K562 (cell line): ENCODE data around the gene DSG2. TPM values are rescaled to one million over a fixed set of nuclear protein-coding genes. Genes with fewer than 3 reads are reported as not detected.

ENCODE experiments used
- ATAC-seq: fragments of 200-7000 bp; cut with Tn5 transposase; 3 replicates; pipeline ENCODE4 v1.9.1; 2020; ENCODE audit warnings: moderate library complexity
- BruUV-seq: library from RNA; stranded (reverse); fragments of 400-500 nt; replicated peaks from 2 replicates; lab custom pipeline; 2021; lab: Mats Ljungman, UMichigan
- CTCF ChIA-PET: fragments of 300-600 bp; formaldehyde crosslinking; extraction: SDS; loops from one replicate; lab custom pipeline; 2021; ENCODE audit warnings: low intra/inter-chr PET ratio; lab: Yijun Ruan, JAX
- POLR2A ChIA-PET: fragments of 300-600, 350-650 bp; sonication (Branson Sonifier 250); formaldehyde crosslinking; extraction: SDS; loops from one replicate; lab custom pipeline; 2021; ENCODE audit warnings: antibody characterized with exemption, inconsistent platforms; lab: Yijun Ruan, JAX
- DNase-seq, 4 experiments: peaks; one replicate each; pipeline versions ENCODE4 v3.0.0 to v3.0.0-alpha.2; 2011 to 2018; ENCODE audit warnings: low spot score in 3 of 4, mixed read lengths in 3 of 4; ENCODE audit errors: extremely low read depth in 1 of 4
- FAIRE-seq: peaks from 2 replicates; lab custom pipeline; 2011; peaks lifted over from hg19 to GRCh38; lab: Jason Lieb, UNC
- H2AFZ ChIP-seq: 2 replicates; pipeline ENCODE4 v1.6.0; 2011; ENCODE audit warnings: low read depth, low read length, control low read depth, inconsistent platforms
- H3K27ac ChIP-seq: fragments of 200-600 bp; 3 replicates; pipeline ENCODE4 v1.8.0; 2011; ENCODE audit warnings: low read depth, mild to moderate bottlenecking, control low read depth, inconsistent platforms, low read length, moderate library complexity, mixed read lengths; ENCODE audit errors: extremely low read depth
- H3K27me3 ChIP-seq, 2 experiments: fragments of 300-600 bp in 1 of 2; 2 replicates in 1 of 2; 3 replicates in 1 of 2; pipeline versions ENCODE4 v1.6.0 to v1.8.0; 2011; ENCODE audit warnings: inconsistent platforms in 2 of 2, low read length in 2 of 2, mild to moderate bottlenecking in 1 of 2, mixed read lengths in 1 of 2, moderate library complexity in 1 of 2; ENCODE audit not compliant: control insufficient read depth in 2 of 2, insufficient read depth in 2 of 2
- H3K36me3 ChIP-seq: fragments of 300-600 bp; 3 replicates; pipeline ENCODE4 v1.8.0; 2011; ENCODE audit warnings: mild to moderate bottlenecking, low read length, inconsistent platforms; ENCODE audit not compliant: control insufficient read depth, insufficient read depth
- H3K4me1 ChIP-seq, 2 experiments: fragments of 200-600 bp in 1 of 2; replicated peaks in 1 of 2; 2 replicates in 1 of 2; 3 replicates in 1 of 2; pipeline versions ENCODE4 v1.5.1 to v1.8.0; 2011; ENCODE audit warnings: inconsistent platforms in 2 of 2, low read length in 2 of 2, mild to moderate bottlenecking in 1 of 2, mixed read lengths in 1 of 2, moderate library complexity in 1 of 2; ENCODE audit not compliant: control insufficient read depth in 2 of 2, insufficient read depth in 2 of 2
- H3K4me2 ChIP-seq: 2 replicates; pipeline ENCODE4 v1.6.1; 2011; ENCODE audit warnings: low read length, control low read depth, inconsistent platforms, mixed read lengths; ENCODE audit not compliant: insufficient read depth
- H3K4me3 ChIP-seq: fragments of 200-600 bp; sonication (generic), shearing (Covaris generic); 2 replicates; pipeline ENCODE4 v1.5.1; 2016; ENCODE audit warnings: control low read depth, inconsistent platforms
- H3K79me2 ChIP-seq: fragments of 200-600 bp; 3 replicates; pipeline ENCODE4 v1.8.0; 2011; ENCODE audit warnings: low read length, inconsistent platforms; ENCODE audit not compliant: control insufficient read depth, insufficient read depth
- H3K9ac ChIP-seq, 2 experiments: 2 replicates each; pipeline versions ENCODE4 v1.6.0 to v1.6.1; 2011; ENCODE audit warnings: low read depth in 2 of 2, low read length in 2 of 2, control low read depth in 1 of 2, inconsistent platforms in 1 of 2, mild to moderate bottlenecking in 1 of 2, mixed read lengths in 1 of 2; ENCODE audit not compliant: insufficient read depth in 1 of 2
- H3K9me1 ChIP-seq: one replicate; pipeline ENCODE4 v1.6.0; 2011; ENCODE audit warnings: inconsistent platforms, mild to moderate bottlenecking, low read length, moderate library complexity; ENCODE audit not compliant: control insufficient read depth, insufficient read depth
- H3K9me3 ChIP-seq: replicated peaks from 2 replicates; pipeline ENCODE4 v1.5.1; 2011; ENCODE audit warnings: low read depth, low read length, inconsistent platforms; ENCODE audit not compliant: control insufficient read depth, insufficient read depth
- H4K20me1 ChIP-seq: replicated peaks from 2 replicates; pipeline ENCODE4 v1.6.1; 2011; ENCODE audit warnings: low read length, inconsistent platforms, mixed read lengths; ENCODE audit not compliant: control insufficient read depth, insufficient read depth
- CTCFL ChIP-seq: IDR thresholded peaks from 2 replicates; pipeline ENCODE4 v1.6.1; 2011; ENCODE audit warnings: borderline replicate concordance, low read depth, mild to moderate bottlenecking, moderate library complexity, low read length; ENCODE audit not compliant: insufficient read depth, poor library complexity, severe bottlenecking
- HDGF ChIP-seq: fragments of 450-650 bp; IDR thresholded peaks from 2 replicates; pipeline ENCODE4 v1.6.1; 2016
- PKNOX1 ChIP-seq: fragments of 450-650 bp; IDR thresholded peaks from 2 replicates; pipeline ENCODE4 v1.6.1; 2016
- RNF2 ChIP-seq: sonication (generic); IDR thresholded peaks from 2 replicates; pipeline ENCODE4 v1.6.1; 2016
- TCF7L2 ChIP-seq: fragments of 150-350 bp; IDR thresholded peaks from 2 replicates; pipeline ENCODE4 v1.6.1; 2016; ENCODE audit warnings: low read depth, mild to moderate bottlenecking, low read length, moderate library complexity
- XRCC4 ChIP-seq: IDR thresholded peaks from one replicate; pipeline ENCODE4 v1.6.1; 2011; ENCODE audit not compliant: insufficient read depth, insufficient read length; ENCODE audit errors: extremely low read depth
- ZBTB9 ChIP-seq: fragments of 450-650 bp; formaldehyde crosslinking; IDR thresholded peaks from 2 replicates; pipeline ENCODE4 v1.4.0; 2020; ENCODE audit warnings: mild to moderate bottlenecking, moderate library complexity
- ZNF282 ChIP-seq: sonication (generic); formaldehyde crosslinking; IDR thresholded peaks from 2 replicates; pipeline ENCODE4 v1.8.1; 2023; ENCODE audit warnings: missing genetic modification reagents
- ZNF316 ChIP-seq: fragments of 450-650 bp; IDR thresholded peaks from 2 replicates; pipeline ENCODE4 v1.6.1; 2016
- ZNF384 ChIP-seq: IDR thresholded peaks from 2 replicates; pipeline ENCODE4 v1.6.1; 2012; ENCODE audit warnings: low read depth, low read length, improper control_type of control experiment
- WGBS: fragments of 100-300 bp; shearing (Covaris generic); methylation state at CpG from one replicate; pipeline ENCODE4 v1.1.6; 2016; ENCODE audit warnings: low coverage, mixed read lengths; ENCODE audit not compliant: insufficient coverage; ENCODE audit errors: missing lambda C conversion rate; 5-methylcytosine and 5-hydroxymethylcytosine counted together
- in situ Hi-C: fragments of 300-500 bp; cut with MboI; formaldehyde crosslinking; loops from 4 replicates; pipeline ENCODE4 v1.15.0; 2018; ENCODE audit warnings: inconsistent platforms, mixed read lengths
- intact Hi-C: fragments of 100-400 bp; cut with micrococcal nuclease; formaldehyde crosslinking; loops from 2 replicates; pipeline ENCODE4 v1.14.2; 2022
- polyA plus RNA-seq, 8 experiments: library from polyadenylated mRNA; depleted of rRNA in 4 of 8; stranded (reverse) in 5 of 8; unstranded in 3 of 8; fragments of >200 nt; fragmentation: Nextera tagmentation in 2 of 8; fragmentation: Illumina TruSeq in 1 of 8; extraction: Ambion mirVana in 2 of 8; extraction: Trizol in 1 of 8; gene quantifications; 2 replicates each; pipeline versions ENCODE4 v1.2.1 to v1.2.3, GENCODE V29; 2011 to 2014; ENCODE audit warnings: inconsistent platforms in 1 of 8, missing spikeins in 1 of 8
- total RNA-seq, 7 experiments: library from RNA; depleted of rRNA in 6 of 7; stranded (reverse); fragments of >200 nt in 6 of 7; fragmentation: Illumina TruSeq in 2 of 7; extraction: Trizol in 2 of 7; gene quantifications; 2 replicates each; pipeline versions ENCODE4 v1.2.1 to v1.2.3, GENCODE V29; 2011 to 2021; ENCODE audit warnings: low replicate concordance in 1 of 7

The DSG2 gene
- total and polyA plus RNA-seq, 9 of the 15 experiments (the other 6 are each of a cell fraction or from before 2014, with no cell fraction given), result 16.9 to 68.6 (median 41.3) TPM

- H3K9me3 ChIP-seq, result no peaks in the 10 kb centered on the region
- intact Hi-C loops (no loop called here), in situ Hi-C loops (no loop called here)
- BruUV-seq, result no TSS peak
- ChIA-PET POLR2A (no interaction called here), CTCF (no interaction called here)
- no peaks in the 10 kb centered on the region for H4K20me1 ChIP-seq
- TF ChIP-seq ZNF316 (no peak), XRCC4 (no peak), TCF7L2 (no peak), RNF2 (no peak)
- no peak overlapping the region for H3K4me3 ChIP-seq
- no peaks in the 10 kb centered on the region for H3K79me2 ChIP-seq
- no peak overlapping the region for H3K9ac ChIP-seq
- no peak for FAIRE-seq
- H3K9me1 ChIP-seq, result no peaks in the 10 kb centered on the region
- no peak overlapping the region for H3K27ac ChIP-seq
- H3K4me2 ChIP-seq, result no peak overlapping the region
- no peak for ATAC-seq
- H2AFZ ChIP-seq, result no peak overlapping the region
- no peaks in the 10 kb centered on the region for H3K36me3 ChIP-seq
- no peaks in the 10 kb centered on the region for H3K4me1 ChIP-seq
- peaks cover 0 to 5% of the 10 kb centered on the region in 2 experiments; a peak in 2 of 5 replicates for H3K27me3 ChIP-seq
- no peak for DNase-seq
- 2% methylated on average over 5 of the region's 5 CpGs for WGBS
Measured at GRCh38 chr18:31595121-31595771, 97.3 kb downstream of the DSG2 start.

GRCh38 chr18:31596081-31596872 lies 98.3 kb downstream of the DSG2 start:
- H3K9ac ChIP-seq, result no peak overlapping the region
- intact Hi-C loops, result no loop called here
- no peak for ATAC-seq
- in situ Hi-C loops, result no loop called here
- H3K36me3 ChIP-seq, result no peaks in the 10 kb centered on the region
- FAIRE-seq, result no peak
- H3K4me3 ChIP-seq, result no peak overlapping the region
- DNase-seq, result no peak
- H2AFZ ChIP-seq, result no peak overlapping the region
- H3K4me2 ChIP-seq, result no peak overlapping the region
- ChIA-PET CTCF (no interaction called here), POLR2A (interaction anchor here (0.6 to 1.1 kb wide), 3 partner anchors 18 to 943 kb away, joined by 3 to 4 read pairs (median 4); no protein-coding TSS in a partner anchor)
- peaks cover 0 to 5% of the 10 kb centered on the region in 2 experiments; a peak in 2 of 5 replicates for H3K27me3 ChIP-seq
- no peaks in the 10 kb centered on the region for H3K79me2 ChIP-seq
- BruUV-seq, result no TSS peak
- H3K27ac ChIP-seq, result no peak overlapping the region
- no peaks in the 10 kb centered on the region for H4K20me1 ChIP-seq
- WGBS, result 1% methylated on average over 9 of the region's 9 CpGs
- H3K9me1 ChIP-seq, result no peaks in the 10 kb centered on the region
- no peaks in the 10 kb centered on the region for H3K4me1 ChIP-seq
- no peaks in the 10 kb centered on the region for H3K9me3 ChIP-seq
- no peak for TF ChIP-seq ZBTB9
- TF ChIP-seq ZNF384, result no peak
- no peak for TF ChIP-seq CTCFL
- TF ChIP-seq ZNF282 (CRISPR knock-in tag), result no peak
- no peak for TF ChIP-seq PKNOX1
- no peak for TF ChIP-seq HDGF
